WTC11 (cell line): ENCODE measurements around the gene ZNF8. TPM values are rescaled to one million over a fixed set of nuclear protein-coding genes. Genes with fewer than 3 reads are reported as not detected.

Source experiments
- ATAC-seq: fragments of 200-7000 bp; cut with Tn5 transposase; 2 replicates; pipeline ENCODE4 v1.10.0; 2021; ENCODE audit warnings: mild to moderate bottlenecking, moderate library complexity
- CTCF ChIA-PET: fragments of 300-600 bp; sonication (Branson Sonifier 250); formaldehyde crosslinking; loops from one replicate; lab custom pipeline; 2021; ENCODE audit warnings: antibody characterized with exemption; lab: Charles Lee
- POLR2A ChIA-PET: fragments of 350-600 bp; sonication (Branson Sonifier 250); formaldehyde crosslinking; loops from one replicate; lab custom pipeline; 2021; ENCODE audit warnings: antibody characterized with exemption; lab: Charles Lee
- DNase-seq: peaks from one replicate; pipeline ENCODE4 v3.0.0; 2021; ENCODE audit warnings: low spot score
- H3K27ac Mint-ChIP-seq: 2 replicates; pipeline ENCODE4 v1.8.0; 2021; ENCODE audit warnings: mixed read lengths
- H3K27me3 Mint-ChIP-seq: 2 replicates; pipeline ENCODE4 v1.8.0; 2021; ENCODE audit warnings: low read depth, mild to moderate bottlenecking, moderate library complexity, mixed read lengths
- H3K36me3 Mint-ChIP-seq: 2 replicates; pipeline ENCODE4 v1.8.0; 2021; ENCODE audit warnings: mixed read lengths
- H3K4me1 Mint-ChIP-seq: 2 replicates; pipeline ENCODE4 v1.8.0; 2022; ENCODE audit warnings: mixed read lengths
- H3K4me3 Mint-ChIP-seq: 2 replicates; pipeline ENCODE4 v1.8.0; 2021; ENCODE audit warnings: mild to moderate bottlenecking, moderate library complexity, mixed read lengths
- H3K9me3 Mint-ChIP-seq: 2 replicates; pipeline ENCODE4 v1.8.0; 2021; ENCODE audit warnings: mixed read lengths
- AFF4 ChIP-seq: sonication (generic); formaldehyde crosslinking; IDR thresholded peaks from 2 replicates; pipeline ENCODE4 v1.8.1; 2023; ENCODE audit warnings: mild to moderate bottlenecking, missing genetic modification reagents, borderline replicate concordance
- ATF6 ChIP-seq: sonication (generic); formaldehyde crosslinking; IDR thresholded peaks from 2 replicates; pipeline ENCODE4 v1.8.1; 2023; ENCODE audit warnings: mild to moderate bottlenecking, missing genetic modification reagents
- CTCF ChIP-seq: fragments of 200-600 bp; IDR thresholded peaks from 2 replicates; pipeline ENCODE4 v1.8.0; 2022; ENCODE audit warnings: antibody characterized with exemption
- E2F1 ChIP-seq: sonication (generic); formaldehyde crosslinking; IDR thresholded peaks from 2 replicates; pipeline ENCODE4 v1.8.0; 2022; ENCODE audit warnings: mild to moderate bottlenecking, missing genetic modification reagents
- FOXJ3 ChIP-seq: sonication (generic); formaldehyde crosslinking; IDR thresholded peaks from 2 replicates; pipeline ENCODE4 v1.9.0; 2021; ENCODE audit warnings: missing genetic modification reagents, mild to moderate bottlenecking, borderline replicate concordance
- HMGA2 ChIP-seq: fragments of 250-450 bp; sonication (Bioruptor Pico); IDR thresholded peaks from 2 replicates; pipeline ENCODE4 v1.4.0; 2021; ENCODE audit warnings: mild to moderate bottlenecking, moderate library complexity
- IRF1 ChIP-seq: sonication (generic); formaldehyde crosslinking; IDR thresholded peaks from 2 replicates; pipeline ENCODE4 v1.8.0; 2023; ENCODE audit warnings: missing genetic modification reagents
- MYBL2 ChIP-seq: sonication (generic); formaldehyde crosslinking; IDR thresholded peaks from 2 replicates; pipeline ENCODE4 v1.8.1; 2023; ENCODE audit warnings: mild to moderate bottlenecking, moderate library complexity, missing genetic modification reagents
- PREB ChIP-seq: sonication (generic); formaldehyde crosslinking; IDR thresholded peaks from 2 replicates; pipeline ENCODE4 v1.8.1; 2022; ENCODE audit warnings: mild to moderate bottlenecking, missing genetic modification reagents, moderate library complexity, borderline replicate concordance
- RORB ChIP-seq: fragments of 250-450 bp; sonication (Bioruptor Pico); IDR thresholded peaks from 2 replicates; pipeline ENCODE4 v1.9.0; 2021; ENCODE audit warnings: mild to moderate bottlenecking
- SP1 ChIP-seq: sonication (generic); formaldehyde crosslinking; conservative IDR thresholded peaks from 2 replicates; pipeline ENCODE4 v1.8.1; 2022; ENCODE audit warnings: missing genetic modification reagents
- TEAD1 ChIP-seq: sonication (generic); formaldehyde crosslinking; IDR thresholded peaks from 2 replicates; pipeline ENCODE4 v1.8.0; 2022; ENCODE audit warnings: mild to moderate bottlenecking, missing genetic modification reagents
- ZNF138 ChIP-seq: sonication (generic); formaldehyde crosslinking; conservative IDR thresholded peaks from 2 replicates; pipeline ENCODE4 v1.8.1; 2022; ENCODE audit warnings: mild to moderate bottlenecking, moderate library complexity, missing genetic modification reagents
- ZNF396 ChIP-seq: fragments of 250-450 bp; sonication (Bioruptor Pico); IDR thresholded peaks from 2 replicates; pipeline ENCODE4 v1.8.0; 2021; ENCODE audit warnings: mild to moderate bottlenecking, moderate library complexity, borderline replicate concordance
- ZNF423 ChIP-seq: fragments of 250-450 bp; sonication (Bioruptor Pico); IDR thresholded peaks from 2 replicates; pipeline ENCODE4 v2.1.2; 2022; ENCODE audit warnings: mild to moderate bottlenecking, moderate library complexity
- ZNF671 ChIP-seq: fragments of 250-450 bp; sonication (Bioruptor Pico); IDR thresholded peaks from 2 replicates; pipeline ENCODE4 v1.8.0; 2021; ENCODE audit warnings: mild to moderate bottlenecking
- ZSCAN18 ChIP-seq: fragments of 250-450 bp; sonication (Bioruptor Pico); IDR thresholded peaks from 2 replicates; pipeline ENCODE4 v2.1.2; 2022; ENCODE audit warnings: mild to moderate bottlenecking, moderate library complexity
- total RNA-seq: library from RNA; stranded (reverse); gene quantifications from 3 replicates; pipeline ENCODE4 v1.2.3, GENCODE V29; 2021

Gene ZNF8
- total RNA-seq, 1 experiment from 2014 or later = 18.8 TPM

GRCh38 chr19:58338336-58338735 is 59.6 kb downstream of the ZNF8 start (continued):
- TF ChIP-seq PREB (CRISPR knock-in tag) (no peak), SP1 (CRISPR knock-in tag) (no peak), HMGA2 (CRISPR knock-in tag) (no peak), RORB (no peak), E2F1 (no peak)

GRCh38 chr19:58338825-58339558 is 60.2 kb downstream of the ZNF8 start:
- H3K27me3 Mint-ChIP-seq = peaks cover 3% of the 10 kb centered on the region; the same call in 1 of the 2 replicates
- no peak overlapping the region for H3K4me3 Mint-ChIP-seq
- TF ChIP-seq MYBL2 (CRISPR knock-in tag) (no peak), CTCF (peak; percentile 35)
- ChIA-PET POLR2A (interaction anchor here (0.6 kb wide), 1 partner anchor 53 kb away, joined by 3 read pairs; no protein-coding TSS in a partner anchor), CTCF (interaction anchor here (0.6 to 2.2 kb wide), 21 partner anchors 8 to 175 kb away, joined by 3 to 19 read pairs (median 4); partner anchors contain the start of genes A1BG, RNF225, ZNF324 and ZNF497)
- DNase-seq (peak; percentile 73), ATAC-seq (peak; percentile 91)
- H3K36me3 Mint-ChIP-seq = peaks cover 24% of the 10 kb centered on the region
- no peaks in the 10 kb centered on the region for H3K4me1 Mint-ChIP-seq
- peaks cover 3% of the 10 kb centered on the region for H3K9me3 Mint-ChIP-seq
- no peak overlapping the region for H3K27ac Mint-ChIP-seq

GRCh38 chr19:58345558-58345957 is 66.8 kb downstream of the ZNF8 start:
- TF ChIP-seq AFF4 (CRISPR knock-in tag) (no peak), IRF1 (no peak), ZNF138 (CRISPR knock-in tag) (no peak), ZNF671 (CRISPR knock-in tag) (no peak), ATF6 (CRISPR knock-in tag) (no peak), ZNF396 (CRISPR knock-in tag) (no peak), ZSCAN18 (CRISPR knock-in tag) (no peak), FOXJ3 (CRISPR knock-in tag) (no peak), TEAD1 (CRISPR knock-in tag) (no peak), ZNF423 (CRISPR knock-in tag) (no peak)
- no peak overlapping the region for H3K27ac Mint-ChIP-seq
- ChIA-PET CTCF (interaction anchor here (3.2 kb wide), 1 partner anchor 16 kb away, joined by 10 read pairs; no protein-coding TSS in a partner anchor), POLR2A (interaction anchor here (0.6 kb wide), 1 partner anchor 31 kb away, joined by 8 read pairs; no protein-coding TSS in a partner anchor)
- DNase-seq (no peak), ATAC-seq (no peak)
- peaks cover 3% of the 10 kb centered on the region; the same call in 1 of the 2 replicates for H3K4me1 Mint-ChIP-seq
- H3K4me3 Mint-ChIP-seq = peak overlapping the region; percentile 77
- no peaks in the 10 kb centered on the region; the same call in 1 of the 2 replicates for H3K9me3 Mint-ChIP-seq
- no peaks in the 10 kb centered on the region for H3K36me3 Mint-ChIP-seq
- H3K27me3 Mint-ChIP-seq = peaks cover 53% of the 10 kb centered on the region
